HCT116 (cell line): ENCODE results near the gene NDUFAF5. TPM values are rescaled to one million over a fixed set of nuclear protein-coding genes. Genes with fewer than 3 reads are reported as not detected.

Experiments used
- ATAC-seq: fragments of 200-7000 bp; cut with Tn5 transposase; 2 replicates; pipeline ENCODE4 v1.9.1; 2020; ENCODE audit warnings: mild to moderate bottlenecking, moderate library complexity
- BruUV-seq: library from RNA; stranded (reverse); fragments of 400-500 nt; replicated peaks from 2 replicates; lab custom pipeline; 2021; lab: Mats Ljungman, UMichigan
- CTCF ChIA-PET: fragments of 300-600 bp; sonication (Branson Sonifier 250); formaldehyde crosslinking; loops from one replicate; lab custom pipeline; 2021; ENCODE audit warnings: antibody characterized with exemption; lab: Charles Lee
- POLR2A ChIA-PET: fragments of 300-600, 350-600 bp; sonication (Branson Sonifier 250); formaldehyde crosslinking; loops from one replicate; lab custom pipeline; 2021; ENCODE audit warnings: antibody characterized with exemption; lab: Charles Lee
- RAD21 ChIA-PET, 2 experiments: fragments of 300-600 bp; sonication (Branson Sonifier 250); formaldehyde crosslinking; loops; one replicate each; lab custom pipeline; 2023; ENCODE audit warnings: low total read pairs in 2 of 2; ENCODE audit not compliant: uncharacterized antibody in 2 of 2, unreplicated experiment in 2 of 2, low non-redundant PET in 1 of 2; lab: Charles Lee
- DNase-seq: peaks from one replicate; pipeline ENCODE4 v3.0.0-alpha.2; 2010; ENCODE audit warnings: low read depth, low spot score
- H2AFZ ChIP-seq: fragments of 200-600 bp; shearing (Covaris generic), sonication (generic); 2 replicates; pipeline ENCODE4 v1.6.1; 2017; ENCODE audit warnings: low read depth, mixed run types, mixed read lengths, antibody characterized with exemption, low read length; ENCODE audit not compliant: poor library complexity, severe bottlenecking
- H3K27ac ChIP-seq: 2 replicates; pipeline ENCODE4 v1.5.1; 2012; ENCODE audit warnings: low read depth, low read length
- H3K27me3 ChIP-seq: fragments of 200-600 bp; sonication (generic); 2 replicates; pipeline ENCODE4 v1.6.1; 2016; ENCODE audit warnings: mixed run types, low read length, mixed read lengths; ENCODE audit not compliant: insufficient read depth
- H3K36me3 ChIP-seq, 2 experiments: fragments of 200-500 bp in 1 of 2; fragments of 200-600 bp in 1 of 2; sonication (Bioruptor generic) in 1 of 2; sonication (generic) in 1 of 2; 2 replicates each; pipeline versions ENCODE4 v1.5.1 to v1.6.1; 2014 to 2016; ENCODE audit warnings: low read length in 2 of 2, inconsistent platforms in 1 of 2, mixed read lengths in 1 of 2, mixed run types in 1 of 2; ENCODE audit not compliant: insufficient read depth in 2 of 2, control insufficient read depth in 1 of 2
- H3K4me1 ChIP-seq, 2 experiments: fragments of 200-600 bp in 1 of 2; sonication (generic) in 1 of 2; 2 replicates each; pipeline versions ENCODE4 v1.5.1 to v1.6.1; 2012 to 2017; ENCODE audit warnings: low read length in 2 of 2, inconsistent platforms in 1 of 2, mild to moderate bottlenecking in 1 of 2, mixed read lengths in 1 of 2, mixed run types in 1 of 2, moderate library complexity in 1 of 2; ENCODE audit not compliant: insufficient read depth in 2 of 2, control insufficient read depth in 1 of 2
- H3K4me2 ChIP-seq: fragments of 200-600 bp; sonication (generic); 2 replicates; pipeline ENCODE4 v1.6.1; 2017; ENCODE audit warnings: mixed run types, low read length, mixed read lengths
- H3K4me3 ChIP-seq, 2 experiments: fragments of 200-600 bp in 1 of 2; sonication (generic) in 1 of 2; replicated peaks in 1 of 2; 2 replicates each; pipeline ENCODE4 v1.5.1; 2011 to 2016; ENCODE audit warnings: low read length in 2 of 2, control low read depth in 1 of 2, low read depth in 1 of 2, mild to moderate bottlenecking in 1 of 2, mixed read lengths in 1 of 2, mixed run types in 1 of 2
- H3K79me2 ChIP-seq: fragments of 200-600 bp; sonication (generic); 2 replicates; pipeline ENCODE4 v1.6.1; 2017; ENCODE audit warnings: mild to moderate bottlenecking, mixed run types, low read length, moderate library complexity, mixed read lengths; ENCODE audit not compliant: insufficient read depth
- H3K9ac ChIP-seq: fragments of 200-600 bp; sonication (generic); 2 replicates; pipeline ENCODE4 v1.6.1; 2016; ENCODE audit warnings: low read length, mixed read lengths
- H3K9me2 ChIP-seq: fragments of 200-600 bp; sonication (generic), shearing (Covaris generic); 2 replicates; pipeline ENCODE4 v1.6.1; 2017; ENCODE audit warnings: mixed run types, mild to moderate bottlenecking, moderate library complexity; ENCODE audit not compliant: insufficient read depth
- H3K9me3 ChIP-seq, 2 experiments: fragments of 200-500 bp in 1 of 2; fragments of 200-600 bp in 1 of 2; sonication (Bioruptor generic) in 1 of 2; sonication (generic) in 1 of 2; 2 replicates each; pipeline ENCODE4 v1.6.1; 2014 to 2017; ENCODE audit warnings: low read length in 2 of 2, mixed read lengths in 2 of 2, inconsistent platforms in 1 of 2, low read depth in 1 of 2, mild to moderate bottlenecking in 1 of 2, mixed run types in 1 of 2, moderate library complexity in 1 of 2; ENCODE audit not compliant: control insufficient read depth in 1 of 2, insufficient read depth in 1 of 2
- H4K20me1 ChIP-seq: fragments of 200-600 bp; sonication (generic), shearing (Covaris generic); 2 replicates; pipeline ENCODE4 v1.6.1; 2017; ENCODE audit warnings: mixed run types, mild to moderate bottlenecking, moderate library complexity; ENCODE audit not compliant: insufficient read depth
- CEBPB ChIP-seq: IDR thresholded peaks from 2 replicates; pipeline ENCODE4 v1.6.1; 2012; ENCODE audit warnings: low read depth
- EGR1 ChIP-seq: IDR thresholded peaks from 2 replicates; pipeline ENCODE4 v1.6.1; 2012; ENCODE audit warnings: low read depth
- ELF1 ChIP-seq: IDR thresholded peaks from 2 replicates; pipeline ENCODE4 v1.6.1; 2012; ENCODE audit warnings: low read depth, borderline replicate concordance
- EZH2 ChIP-seq: fragments of 200-600 bp; sonication (generic); IDR thresholded peaks from 2 replicates; pipeline ENCODE4 v1.6.1; 2017; ENCODE audit warnings: antibody characterized with exemption, mixed run types
- EZH2phosphoT487 ChIP-seq: fragments of 200-600 bp; IDR thresholded peaks from 2 replicates; pipeline ENCODE4 v1.6.1; 2018; ENCODE audit warnings: antibody characterized with exemption, borderline replicate concordance
- POLR2A ChIP-seq: IDR thresholded peaks from 2 replicates; pipeline ENCODE4 v1.7.0; 2011; ENCODE audit warnings: borderline replicate concordance; ENCODE audit not compliant: insufficient read depth, insufficient read length; ENCODE audit errors: extremely low read depth
- POLR2AphosphoS5 ChIP-seq: IDR thresholded peaks from 2 replicates; pipeline ENCODE4 v1.6.1; 2011; ENCODE audit warnings: mild to moderate bottlenecking, low read depth, low read length, moderate library complexity
- SP1 ChIP-seq: IDR thresholded peaks from 2 replicates; pipeline ENCODE4 v1.6.1; 2012; ENCODE audit warnings: low read depth
- SRF ChIP-seq: IDR thresholded peaks from 2 replicates; pipeline ENCODE4 v1.6.1; 2012; ENCODE audit warnings: low read depth
- TCF7L2 ChIP-seq: IDR thresholded peaks from 2 replicates; pipeline ENCODE4 v1.7.0; 2011; ENCODE audit warnings: borderline replicate concordance, inconsistent platforms; ENCODE audit not compliant: insufficient read depth, insufficient read length; ENCODE audit errors: extremely low read depth
- YY1 ChIP-seq: IDR thresholded peaks from 2 replicates; pipeline ENCODE4 v1.6.1; 2011; ENCODE audit warnings: low read length, low read depth, moderate library complexity, mild to moderate bottlenecking; ENCODE audit not compliant: insufficient replicate concordance; ENCODE audit errors: extremely low read depth
- ZFX ChIP-seq: fragments of 450-650 bp; IDR thresholded peaks from 2 replicates; pipeline ENCODE4 v1.6.1; 2017
- ZNF274 ChIP-seq: fragments of 200-500 bp; sonication (Bioruptor generic); IDR thresholded peaks from 2 replicates; pipeline ENCODE4 v1.6.1; 2014; ENCODE audit warnings: mild to moderate bottlenecking, low read depth, low read length, inconsistent platforms
- intact Hi-C: fragments of 100-400 bp; cut with micrococcal nuclease; formaldehyde crosslinking; loops from 2 replicates; pipeline ENCODE4 v1.10.0; 2022
- total RNA-seq: library from RNA; stranded (reverse); gene quantifications from one replicate; pipeline ENCODE4 v1.2.1, GENCODE V29; 2021; ENCODE audit not compliant: unreplicated experiment
- TF ChIP-seq, protein P1 (sequence below): IDR thresholded peaks from 2 replicates; pipeline ENCODE4 v1.6.1; 2012
- TF ChIP-seq, protein P2 (sequence below): IDR thresholded peaks from 2 replicates; pipeline ENCODE4 v1.6.1; 2012; ENCODE audit warnings: low read depth
- TF ChIP-seq, protein P3 (sequence below): IDR thresholded peaks from 2 replicates; pipeline ENCODE4 v1.6.1; 2012
- TF ChIP-seq, protein P4 (sequence below), 3 experiments: fragments of 200-600 bp in 1 of 3; sonication (generic) in 1 of 3; IDR thresholded peaks in 2 of 3; conservative IDR thresholded peaks in 1 of 3; 2 replicates each; pipeline ENCODE4 v1.5.1; 2012 to 2017; ENCODE audit warnings: low read depth in 2 of 3, low read length in 2 of 3, antibody characterized with exemption in 1 of 3, borderline replicate concordance in 1 of 3, control low read depth in 1 of 3, mild to moderate bottlenecking in 1 of 3, mixed read lengths in 1 of 3, mixed run types in 1 of 3, moderate library complexity in 1 of 3; ENCODE audit not compliant: insufficient read depth in 1 of 3

NDUFAF5 gene
- total RNA-seq, 1 experiment from 2014 or later, result 30.8 TPM

DNA sequence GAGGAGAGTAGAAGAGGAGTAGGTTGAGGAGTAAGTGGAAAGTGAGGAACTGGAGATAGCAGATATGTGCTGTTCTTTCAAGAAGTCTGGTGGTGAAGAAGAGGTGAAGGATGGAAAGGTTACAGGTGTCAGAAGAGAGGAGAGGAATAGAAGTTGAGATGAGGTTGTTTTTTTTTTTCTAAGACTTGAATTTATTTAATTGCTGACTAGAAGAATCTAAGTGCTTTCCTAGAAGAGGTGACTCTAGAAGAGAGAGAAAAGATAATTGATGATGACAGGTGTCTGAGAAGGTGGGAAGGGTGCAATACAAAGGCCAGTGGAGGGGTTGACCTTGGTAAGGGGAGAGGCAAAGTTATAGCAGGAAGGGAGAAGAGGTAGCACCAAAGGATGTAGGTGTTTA is 25.6 kb downstream of the NDUFAF5 start:
- no peaks in the 10 kb centered on the region for H3K79me2 ChIP-seq
- no peak overlapping the region for H2AFZ ChIP-seq
- BruUV-seq, result no TSS peak
- no peak overlapping the region for H3K9ac ChIP-seq
- no peak for TF ChIP-seq TCF7L2
- no peak for TF ChIP-seq SP1
- TF ChIP-seq YY1, result no peak
- TF ChIP-seq POLR2AphosphoS5, result no peak
- no peak for TF ChIP-seq EGR1
- TF ChIP-seq, protein P1, sequence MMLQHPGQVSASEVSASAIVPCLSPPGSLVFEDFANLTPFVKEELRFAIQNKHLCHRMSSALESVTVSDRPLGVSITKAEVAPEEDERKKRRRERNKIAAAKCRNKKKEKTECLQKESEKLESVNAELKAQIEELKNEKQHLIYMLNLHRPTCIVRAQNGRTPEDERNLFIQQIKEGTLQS, result no peak
- no peak for TF ChIP-seq POLR2A
- no peak for TF ChIP-seq EZH2
- no peak for TF ChIP-seq EZH2phosphoT487
- H3K27ac ChIP-seq, result no peak overlapping the region
- CTCF ChIA-PET, result no interaction called here
- DNase-seq, result no peak
- H3K4me3 ChIP-seq, result no peak overlapping the region
- RAD21 ChIA-PET, result no interaction called here
- POLR2A ChIA-PET, result no interaction called here
- no peaks in the 10 kb centered on the region for H3K4me1 ChIP-seq
- H3K9me2 ChIP-seq, result no peaks in the 10 kb centered on the region
- H3K9me3 ChIP-seq, result no peaks in the 10 kb centered on the region
- ATAC-seq, result no peak
- no peaks in the 10 kb centered on the region for H4K20me1 ChIP-seq
- H3K36me3 ChIP-seq, result peaks cover 48 to 54% of the 10 kb centered on the region in 2 experiments; a peak in 3 of 4 replicates
- intact Hi-C loops, result no loop called here
- no peak overlapping the region for H3K4me2 ChIP-seq
- H3K27me3 ChIP-seq, result no peaks in the 10 kb centered on the region

DNA sequence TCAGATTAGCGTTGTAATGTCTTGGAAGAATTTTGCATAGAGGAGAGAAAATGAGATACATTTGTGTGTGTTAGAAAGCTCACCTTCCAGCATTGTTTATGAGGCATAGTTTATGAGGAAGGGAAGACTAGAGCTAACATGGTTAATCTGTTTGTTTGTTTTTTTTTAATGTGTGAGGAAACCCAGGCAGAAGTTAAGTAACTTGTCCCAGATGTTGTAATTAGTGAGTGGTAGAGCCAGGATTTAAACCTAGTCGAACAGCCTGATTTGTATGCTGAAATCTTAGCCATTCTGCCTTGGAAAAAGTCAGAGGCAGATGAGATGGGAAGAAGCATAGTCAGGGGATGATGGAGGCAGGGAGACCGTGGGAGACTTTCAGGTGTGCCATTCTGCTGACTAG is 29.1 kb downstream of the NDUFAF5 start:
- Histone ChIP-seq H3K9me2 (no peaks in the 10 kb centered on the region), H3K27ac (no peak overlapping the region), H3K27me3 (no peaks in the 10 kb centered on the region), H3K36me3 (peaks cover 56 to 57% of the 10 kb centered on the region in 2 experiments; a peak in 3 of 4 replicates), H3K4me3 (no peak overlapping the region), H4K20me1 (peaks cover 5% of the 10 kb centered on the region; the same call in 1 of the 2 replicates), H3K79me2 (no peaks in the 10 kb centered on the region), H3K9me3 (no peaks in the 10 kb centered on the region), H2AFZ (no peak overlapping the region), H3K4me2 (no peak overlapping the region), H3K9ac (no peak overlapping the region), H3K4me1 (no peaks in the 10 kb centered on the region)
- no peak for ATAC-seq
- intact Hi-C loops, result no loop called here
- POLR2A ChIA-PET, result no interaction called here
- no peak for DNase-seq
- CTCF ChIA-PET, result no interaction called here
- TF ChIP-seq POLR2A, result no peak
- no peak for TF ChIP-seq ZFX
- TF ChIP-seq ZNF274, result no peak
- TF ChIP-seq, protein P2, sequence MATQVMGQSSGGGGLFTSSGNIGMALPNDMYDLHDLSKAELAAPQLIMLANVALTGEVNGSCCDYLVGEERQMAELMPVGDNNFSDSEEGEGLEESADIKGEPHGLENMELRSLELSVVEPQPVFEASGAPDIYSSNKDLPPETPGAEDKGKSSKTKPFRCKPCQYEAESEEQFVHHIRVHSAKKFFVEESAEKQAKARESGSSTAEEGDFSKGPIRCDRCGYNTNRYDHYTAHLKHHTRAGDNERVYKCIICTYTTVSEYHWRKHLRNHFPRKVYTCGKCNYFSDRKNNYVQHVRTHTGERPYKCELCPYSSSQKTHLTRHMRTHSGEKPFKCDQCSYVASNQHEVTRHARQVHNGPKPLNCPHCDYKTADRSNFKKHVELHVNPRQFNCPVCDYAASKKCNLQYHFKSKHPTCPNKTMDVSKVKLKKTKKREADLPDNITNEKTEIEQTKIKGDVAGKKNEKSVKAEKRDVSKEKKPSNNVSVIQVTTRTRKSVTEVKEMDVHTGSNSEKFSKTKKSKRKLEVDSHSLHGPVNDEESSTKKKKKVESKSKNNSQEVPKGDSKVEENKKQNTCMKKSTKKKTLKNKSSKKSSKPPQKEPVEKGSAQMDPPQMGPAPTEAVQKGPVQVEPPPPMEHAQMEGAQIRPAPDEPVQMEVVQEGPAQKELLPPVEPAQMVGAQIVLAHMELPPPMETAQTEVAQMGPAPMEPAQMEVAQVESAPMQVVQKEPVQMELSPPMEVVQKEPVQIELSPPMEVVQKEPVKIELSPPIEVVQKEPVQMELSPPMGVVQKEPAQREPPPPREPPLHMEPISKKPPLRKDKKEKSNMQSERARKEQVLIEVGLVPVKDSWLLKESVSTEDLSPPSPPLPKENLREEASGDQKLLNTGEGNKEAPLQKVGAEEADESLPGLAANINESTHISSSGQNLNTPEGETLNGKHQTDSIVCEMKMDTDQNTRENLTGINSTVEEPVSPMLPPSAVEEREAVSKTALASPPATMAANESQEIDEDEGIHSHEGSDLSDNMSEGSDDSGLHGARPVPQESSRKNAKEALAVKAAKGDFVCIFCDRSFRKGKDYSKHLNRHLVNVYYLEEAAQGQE, result no peak
- no peak for TF ChIP-seq ELF1
- TF ChIP-seq, protein P3, sequence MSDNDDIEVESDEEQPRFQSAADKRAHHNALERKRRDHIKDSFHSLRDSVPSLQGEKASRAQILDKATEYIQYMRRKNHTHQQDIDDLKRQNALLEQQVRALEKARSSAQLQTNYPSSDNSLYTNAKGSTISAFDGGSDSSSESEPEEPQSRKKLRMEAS, result no peak
- no peak for TF ChIP-seq CEBPB
- no peak for TF ChIP-seq SRF
- TF ChIP-seq, protein P4, sequence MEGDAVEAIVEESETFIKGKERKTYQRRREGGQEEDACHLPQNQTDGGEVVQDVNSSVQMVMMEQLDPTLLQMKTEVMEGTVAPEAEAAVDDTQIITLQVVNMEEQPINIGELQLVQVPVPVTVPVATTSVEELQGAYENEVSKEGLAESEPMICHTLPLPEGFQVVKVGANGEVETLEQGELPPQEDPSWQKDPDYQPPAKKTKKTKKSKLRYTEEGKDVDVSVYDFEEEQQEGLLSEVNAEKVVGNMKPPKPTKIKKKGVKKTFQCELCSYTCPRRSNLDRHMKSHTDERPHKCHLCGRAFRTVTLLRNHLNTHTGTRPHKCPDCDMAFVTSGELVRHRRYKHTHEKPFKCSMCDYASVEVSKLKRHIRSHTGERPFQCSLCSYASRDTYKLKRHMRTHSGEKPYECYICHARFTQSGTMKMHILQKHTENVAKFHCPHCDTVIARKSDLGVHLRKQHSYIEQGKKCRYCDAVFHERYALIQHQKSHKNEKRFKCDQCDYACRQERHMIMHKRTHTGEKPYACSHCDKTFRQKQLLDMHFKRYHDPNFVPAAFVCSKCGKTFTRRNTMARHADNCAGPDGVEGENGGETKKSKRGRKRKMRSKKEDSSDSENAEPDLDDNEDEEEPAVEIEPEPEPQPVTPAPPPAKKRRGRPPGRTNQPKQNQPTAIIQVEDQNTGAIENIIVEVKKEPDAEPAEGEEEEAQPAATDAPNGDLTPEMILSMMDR (IDR thresholded peaks at IDR 0.05 in 2 of 3, conservative IDR thresholded peaks at IDR 0.05 in 1 of 3; ENCODE audit: borderline replicate concordance in 1 of 3, insufficient read depth in 1 of 3, low read depth in 2 of 3, low read length in 2 of 3), result no peak
- RAD21 ChIA-PET, result no interaction called here
- BruUV-seq, result no TSS peak
